ENCODE measurements around the gene THAP4.

THAP4 gene

GRCh38 chr2:241677392-241677791, 40.4 kb upstream of the THAP4 start:
- no peak for TF ChIP-seq CTCF (IDR thresholded peaks at IDR 0.05; ENCODE audit: low read depth, low read length)
- DNase-seq (ENCODE audit: extremely low read depth, low read depth), result no peak

GRCh38 chr2:241676665-241677064, 39.7 kb upstream of the THAP4 start:
- TF ChIP-seq CTCF (IDR thresholded peaks at IDR 0.05; ENCODE audit: low read depth, low read length), result no peak
- DNase-seq (ENCODE audit: extremely low read depth, low read depth), result no peak

- no peak for DNase-seq (ENCODE audit: extremely low read depth, low read depth)
- no peak for TF ChIP-seq CTCF (IDR thresholded peaks at IDR 0.05; ENCODE audit: low read depth, low read length)
Observed at GRCh38 chr2:241675885-241676284, 38.9 kb upstream of the THAP4 start.

- TF ChIP-seq CTCF (IDR thresholded peaks at IDR 0.05; ENCODE audit: low read depth, low read length), result no peak
- no peak for DNase-seq (ENCODE audit: extremely low read depth, low read depth)
Observed at GRCh38 chr2:241673797-241674725, 37.1 kb upstream of the THAP4 start.

GRCh38 chr2:241673189-241673663, 36.3 kb upstream of the THAP4 start:
- TF ChIP-seq CTCF (IDR thresholded peaks at IDR 0.05; ENCODE audit: low read depth, low read length), result no peak
- no peak for DNase-seq (ENCODE audit: extremely low read depth, low read depth)

- TF ChIP-seq CTCF (IDR thresholded peaks at IDR 0.05; ENCODE audit: low read depth, low read length), result no peak
- DNase-seq (ENCODE audit: extremely low read depth, low read depth), result no peak
Observed at GRCh38 chr2:241672243-241673188, 35.6 kb upstream of the THAP4 start.

Measured in AG09319 (cell line).